Measurements from ENCODE around the gene SHISA9.

- TF ChIP-seq, protein P1, sequence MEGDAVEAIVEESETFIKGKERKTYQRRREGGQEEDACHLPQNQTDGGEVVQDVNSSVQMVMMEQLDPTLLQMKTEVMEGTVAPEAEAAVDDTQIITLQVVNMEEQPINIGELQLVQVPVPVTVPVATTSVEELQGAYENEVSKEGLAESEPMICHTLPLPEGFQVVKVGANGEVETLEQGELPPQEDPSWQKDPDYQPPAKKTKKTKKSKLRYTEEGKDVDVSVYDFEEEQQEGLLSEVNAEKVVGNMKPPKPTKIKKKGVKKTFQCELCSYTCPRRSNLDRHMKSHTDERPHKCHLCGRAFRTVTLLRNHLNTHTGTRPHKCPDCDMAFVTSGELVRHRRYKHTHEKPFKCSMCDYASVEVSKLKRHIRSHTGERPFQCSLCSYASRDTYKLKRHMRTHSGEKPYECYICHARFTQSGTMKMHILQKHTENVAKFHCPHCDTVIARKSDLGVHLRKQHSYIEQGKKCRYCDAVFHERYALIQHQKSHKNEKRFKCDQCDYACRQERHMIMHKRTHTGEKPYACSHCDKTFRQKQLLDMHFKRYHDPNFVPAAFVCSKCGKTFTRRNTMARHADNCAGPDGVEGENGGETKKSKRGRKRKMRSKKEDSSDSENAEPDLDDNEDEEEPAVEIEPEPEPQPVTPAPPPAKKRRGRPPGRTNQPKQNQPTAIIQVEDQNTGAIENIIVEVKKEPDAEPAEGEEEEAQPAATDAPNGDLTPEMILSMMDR (IDR thresholded peaks at IDR 0.05; ENCODE audit: low read depth, low read length) = no peak
- no peak for TF ChIP-seq EZH2phosphoT487 (IDR thresholded peaks at IDR 0.05; ENCODE audit: low read depth)
These were observed 216.7 kb downstream of the SHISA9 start for GRCh38 chr16:13118091-13118490.
